H9 (cell line): Measurements from ENCODE around the gene TMEM187. TPM values are rescaled to one million over a fixed set of nuclear protein-coding genes. Genes with fewer than 3 reads are reported as not detected.

ENCODE experiments used
- DNase-seq: peaks from one replicate; pipeline ENCODE4 v3.0.0-alpha.2; 2017
- H2AFZ ChIP-seq: one replicate; pipeline ENCODE4 v1.6.1; 2013; ENCODE audit warnings: mild to moderate bottlenecking, low read length, control low read depth, moderate library complexity
- H2AK5ac ChIP-seq: 2 replicates; pipeline ENCODE4 v1.6.1; 2013; ENCODE audit warnings: low read length, control low read depth, mixed read lengths; ENCODE audit not compliant: insufficient read length
- H2BK120ac ChIP-seq: one replicate; pipeline ENCODE4 v1.6.1; 2013; ENCODE audit warnings: low read depth, mild to moderate bottlenecking, low read length, control low read depth, inconsistent platforms; ENCODE audit not compliant: poor library complexity, severe bottlenecking
- H2BK12ac ChIP-seq: 2 replicates; pipeline ENCODE4 v1.6.1; 2013; ENCODE audit warnings: low read length, control low read depth, mixed read lengths, low read depth; ENCODE audit not compliant: insufficient read length
- H2BK15ac ChIP-seq: 2 replicates; pipeline ENCODE4 v1.6.1; 2013; ENCODE audit warnings: low read depth, low read length, control low read depth
- H2BK20ac ChIP-seq: one replicate; pipeline ENCODE4 v1.6.1; 2013; ENCODE audit warnings: low read depth, mild to moderate bottlenecking, low read length, control low read depth, inconsistent platforms; ENCODE audit not compliant: poor library complexity, severe bottlenecking
- H2BK5ac ChIP-seq: 2 replicates; pipeline ENCODE4 v1.6.1; 2013; ENCODE audit warnings: low read length, control low read depth, mixed read lengths; ENCODE audit not compliant: insufficient read length
- H3K14ac ChIP-seq: 2 replicates; pipeline ENCODE4 v1.6.1; 2013; ENCODE audit warnings: low read length, control low read depth; ENCODE audit not compliant: insufficient read depth
- H3K18ac ChIP-seq: 2 replicates; pipeline ENCODE4 v1.6.1; 2013; ENCODE audit warnings: low read depth, mild to moderate bottlenecking, mixed read lengths, low read length, control low read depth; ENCODE audit not compliant: insufficient read length
- H3K23ac ChIP-seq: 2 replicates; pipeline ENCODE4 v1.6.1; 2013; ENCODE audit warnings: low read length, control low read depth, mixed read lengths, low read depth; ENCODE audit not compliant: insufficient read length
- H3K23me2 ChIP-seq: 2 replicates; pipeline ENCODE4 v1.6.1; 2013; ENCODE audit warnings: low read depth, mild to moderate bottlenecking, mixed read lengths, low read length, control low read depth; ENCODE audit not compliant: insufficient read length, poor library complexity, severe bottlenecking
- H3K27ac ChIP-seq: 2 replicates; pipeline ENCODE4 v1.5.1; 2013; ENCODE audit warnings: low read length, control low read depth, mixed read lengths, low read depth; ENCODE audit not compliant: insufficient read length
- H3K27me3 ChIP-seq: 2 replicates; pipeline ENCODE4 v1.6.1; 2013; ENCODE audit warnings: low read length, control low read depth, inconsistent platforms; ENCODE audit not compliant: insufficient read depth
- H3K4ac ChIP-seq: 2 replicates; pipeline ENCODE4 v1.6.1; 2013; ENCODE audit warnings: low read depth, mild to moderate bottlenecking, control low read depth, inconsistent platforms, low read length, moderate library complexity
- H3K4me1 ChIP-seq: 2 replicates; pipeline ENCODE4 v1.6.1; 2013; ENCODE audit warnings: low read length, control low read depth, inconsistent platforms; ENCODE audit not compliant: insufficient read depth
- H3K4me2 ChIP-seq: 2 replicates; pipeline ENCODE4 v1.6.1; 2013; ENCODE audit warnings: low read length, control low read depth, mixed read lengths; ENCODE audit not compliant: insufficient read length, insufficient read depth
- H3K56ac ChIP-seq: 2 replicates; pipeline ENCODE4 v1.6.1; 2013; ENCODE audit warnings: low read depth, mild to moderate bottlenecking, mixed read lengths, low read length, control low read depth; ENCODE audit not compliant: insufficient read length
- H3K79me1 ChIP-seq: 2 replicates; pipeline ENCODE4 v1.6.1; 2013; ENCODE audit warnings: low read depth, mild to moderate bottlenecking, moderate library complexity, low read length, control low read depth, inconsistent platforms; ENCODE audit not compliant: insufficient read depth, poor library complexity, severe bottlenecking
- H3K79me2 ChIP-seq: 2 replicates; pipeline ENCODE4 v1.6.1; 2013; ENCODE audit warnings: low read length, control low read depth, inconsistent platforms; ENCODE audit not compliant: insufficient read depth
- H3K9ac ChIP-seq: 2 replicates; pipeline ENCODE4 v1.6.1; 2013; ENCODE audit warnings: low read length, control low read depth, mixed read lengths; ENCODE audit not compliant: insufficient read length; ENCODE audit errors: extremely low read depth
- H3K9me3 ChIP-seq: one replicate; pipeline ENCODE4 v1.6.1; 2013; ENCODE audit warnings: low read depth, low read length, inconsistent platforms; ENCODE audit not compliant: control insufficient read depth
- H3T11ph ChIP-seq: one replicate; pipeline ENCODE4 v1.6.1; 2013; ENCODE audit warnings: mild to moderate bottlenecking, low read length, control low read depth, inconsistent platforms
- H4K20me1 ChIP-seq: one replicate; pipeline ENCODE4 v1.6.1; 2013; ENCODE audit not compliant: control insufficient read depth, insufficient read length, insufficient read depth
- H4K5ac ChIP-seq: 2 replicates; pipeline ENCODE4 v1.6.1; 2013; ENCODE audit warnings: low read depth, mild to moderate bottlenecking, mixed read lengths, low read length, control low read depth; ENCODE audit not compliant: insufficient read length
- H4K8ac ChIP-seq: replicated peaks from 2 replicates; pipeline ENCODE4 v1.6.1; 2013; ENCODE audit warnings: low read length, control low read depth, mixed read lengths, low read depth; ENCODE audit not compliant: insufficient read length
- H4K91ac ChIP-seq: 2 replicates; pipeline ENCODE4 v1.6.1; 2013; ENCODE audit warnings: low read depth, mild to moderate bottlenecking, moderate library complexity, mixed read lengths, low read length, control low read depth; ENCODE audit not compliant: insufficient read length
- H3K27ac Mint-ChIP-seq, 3 experiments: 2 replicates in 2 of 3; 3 replicates in 1 of 3; pipeline ENCODE4 v1.8.0; 2020 to 2021; ENCODE audit warnings: mixed read lengths in 3 of 3, mild to moderate bottlenecking in 1 of 3, moderate library complexity in 1 of 3
- H3K27me3 Mint-ChIP-seq: 2 replicates; pipeline ENCODE4 v1.8.0; 2021; ENCODE audit warnings: low read depth, mild to moderate bottlenecking, moderate library complexity, mixed read lengths
- H3K36me3 Mint-ChIP-seq, 3 experiments: 2 replicates in 2 of 3; 3 replicates in 1 of 3; pipeline ENCODE4 v1.8.0; 2020 to 2021; ENCODE audit warnings: low read depth in 3 of 3, mixed read lengths in 3 of 3; ENCODE audit not compliant: insufficient read depth in 1 of 3
- H3K4me1 Mint-ChIP-seq, 2 experiments: 2 replicates each; pipeline ENCODE4 v1.8.0; 2020; ENCODE audit warnings: mixed read lengths in 2 of 2
- H3K4me3 Mint-ChIP-seq, 2 experiments: 2 replicates in 1 of 2; 3 replicates in 1 of 2; pipeline ENCODE4 v1.8.0; 2020 to 2021; ENCODE audit warnings: mild to moderate bottlenecking in 2 of 2, mixed read lengths in 2 of 2, moderate library complexity in 1 of 2
- H3K9me3 Mint-ChIP-seq, 2 experiments: 2 replicates in 1 of 2; 3 replicates in 1 of 2; pipeline ENCODE4 v1.8.0; 2020; ENCODE audit warnings: mild to moderate bottlenecking in 2 of 2, mixed read lengths in 2 of 2, moderate library complexity in 1 of 2
- CTCF ChIP-seq: fragments of 200-600 bp; sonication (generic); conservative IDR thresholded peaks from 3 replicates; pipeline ENCODE4 v1.8.0; 2021; ENCODE audit warnings: antibody characterized with exemption, mild to moderate bottlenecking
- WGBS: extraction: QIAGEN DNeasy Blood & Tissue Kit; methylation state at CpG from one replicate; pipeline ENCODE4 v1.1.7; 2013; ENCODE audit warnings: missing lambda C conversion rate, low lambda C conversion rate, mixed read lengths; ENCODE audit not compliant: insufficient read length; ENCODE audit errors: extremely low coverage; 5-methylcytosine and 5-hydroxymethylcytosine counted together
- total RNA-seq: library from RNA; stranded (reverse); gene quantifications from 2 replicates; pipeline ENCODE4 v1.2.1, GENCODE V29; 2021

TMEM187 gene
- total RNA-seq, 1 experiment from 2014 or later = 2.7 TPM

GRCh38 chrX:153927922-153928760, 44.4 kb upstream of the TMEM187 start:
- H3K27ac Mint-ChIP-seq = peak overlapping the region; percentile 77 to 97 (median 94); a peak in 6 of 7 replicates
- H2BK20ac ChIP-seq = no peak overlapping the region
- no peak for TF ChIP-seq CTCF
- H3K14ac ChIP-seq = peak overlapping the region; percentile 55; the same call in 1 of the 2 replicates
- no peak overlapping the region for H4K91ac ChIP-seq
- H4K5ac ChIP-seq = no peak overlapping the region
- no peak overlapping the region for H3K56ac ChIP-seq
- WGBS = no CpG with 5 or more reads among the region's 76 CpGs
- H3K27ac ChIP-seq = no peak overlapping the region
- peaks cover 9 to 31% of the 10 kb centered on the region in 2 experiments for H3K4me1 Mint-ChIP-seq
- H3K4me3 Mint-ChIP-seq = peak overlapping the region; percentile 71 to 83
- H3K4me2 ChIP-seq = peak overlapping the region; percentile 52
- H3K18ac ChIP-seq = peak overlapping the region; percentile 78
- no peak overlapping the region for H2BK15ac ChIP-seq
- H2AFZ ChIP-seq = no peak overlapping the region
- no peaks in the 10 kb centered on the region; the same call in 1 of the 2 replicates for H3K27me3 Mint-ChIP-seq
- peak; percentile 97 for DNase-seq
- peaks cover 20% of the 10 kb centered on the region for H3K9me3 ChIP-seq
- H4K8ac ChIP-seq = no peak overlapping the region
- no peak overlapping the region for H3K4ac ChIP-seq
- no peaks in the 10 kb centered on the region for H3K4me1 ChIP-seq
- H2BK120ac ChIP-seq = no peak overlapping the region
- no peaks in the 10 kb centered on the region for H4K20me1 ChIP-seq
- H3K36me3 Mint-ChIP-seq = peaks cover 19 to 42% (median 26%) of the 10 kb centered on the region in 3 experiments
- H3K23ac ChIP-seq = no peak overlapping the region
- no peaks in the 10 kb centered on the region for H3K79me2 ChIP-seq
- peaks cover 22% of the 10 kb centered on the region for H3K23me2 ChIP-seq
- H2AK5ac ChIP-seq = no peak overlapping the region
- no peak overlapping the region for H2BK12ac ChIP-seq
- H3T11ph ChIP-seq = no peak overlapping the region
- no peaks in the 10 kb centered on the region for H3K27me3 ChIP-seq
- H3K9ac ChIP-seq = peak overlapping the region; percentile 45
- H3K79me1 ChIP-seq = no peaks in the 10 kb centered on the region
- H3K9me3 Mint-ChIP-seq = peaks cover 59 to 68% of the 10 kb centered on the region in 2 experiments
- H2BK5ac ChIP-seq = no peak overlapping the region
